Amygdala (tissue), 56 donors: ENCODE results near the gene RMI2.

Experiments used
- DNase-seq, 56 donors: peaks; one replicate each; lab custom pipeline; 2025; lab: John Stamatoyannopoulos, UW

The RMI2 gene

GRCh38 chr16:11395008-11395948 lies 50.0 kb downstream of the RMI2 start:
- no peak for DNase-seq

- DNase-seq, result no peak
These were observed 50.6 kb downstream of the RMI2 start for GRCh38 chr16:11395949-11396240.

GRCh38 chr16:11396241-11397048 lies 51.2 kb downstream of the RMI2 start:
- peak in 45 of 56 donors; percentile 15 to 81 (median 55) for DNase-seq

GRCh38 chr16:11398136-11398535 lies 52.9 kb downstream of the RMI2 start:
- DNase-seq, result no peak

- no peak for DNase-seq
These were observed 53.6 kb downstream of the RMI2 start for GRCh38 chr16:11398851-11399250.

GRCh38 chr16:11399261-11399831 lies 54.1 kb downstream of the RMI2 start:
- no peak for DNase-seq

GRCh38 chr16:11400076-11400475 lies 54.8 kb downstream of the RMI2 start:
- DNase-seq, result no peak
